ENCODE measurements around the gene UBD. TPM values are rescaled to one million over a fixed set of nuclear protein-coding genes. Genes with fewer than 3 reads are reported as not detected.

UBD gene
- total RNA-seq, 2 donors from 2014 or later = not detected

DNA sequence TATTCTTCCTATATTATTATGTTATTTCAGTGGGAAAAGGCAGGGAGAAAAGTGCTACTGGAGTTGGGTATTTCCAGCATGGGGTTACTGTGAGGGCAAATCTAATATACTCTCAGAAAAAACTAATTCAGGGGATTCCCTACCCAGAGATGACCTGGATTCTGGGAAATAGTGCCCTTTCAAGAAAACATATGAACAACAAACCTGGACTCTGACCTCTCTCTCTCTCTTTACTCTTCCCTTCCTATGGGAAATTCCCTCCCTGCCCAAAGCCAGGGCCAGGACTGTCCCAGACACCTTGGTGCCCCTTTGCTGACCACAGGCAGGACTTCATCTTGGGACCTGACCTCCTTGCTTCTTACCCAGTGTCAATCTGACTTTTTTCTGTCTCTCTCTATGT, 1.6 kb upstream of the UBD start:
- DNase-seq (ENCODE audit: low spot score) = no peak
- TF ChIP-seq, protein P1, sequence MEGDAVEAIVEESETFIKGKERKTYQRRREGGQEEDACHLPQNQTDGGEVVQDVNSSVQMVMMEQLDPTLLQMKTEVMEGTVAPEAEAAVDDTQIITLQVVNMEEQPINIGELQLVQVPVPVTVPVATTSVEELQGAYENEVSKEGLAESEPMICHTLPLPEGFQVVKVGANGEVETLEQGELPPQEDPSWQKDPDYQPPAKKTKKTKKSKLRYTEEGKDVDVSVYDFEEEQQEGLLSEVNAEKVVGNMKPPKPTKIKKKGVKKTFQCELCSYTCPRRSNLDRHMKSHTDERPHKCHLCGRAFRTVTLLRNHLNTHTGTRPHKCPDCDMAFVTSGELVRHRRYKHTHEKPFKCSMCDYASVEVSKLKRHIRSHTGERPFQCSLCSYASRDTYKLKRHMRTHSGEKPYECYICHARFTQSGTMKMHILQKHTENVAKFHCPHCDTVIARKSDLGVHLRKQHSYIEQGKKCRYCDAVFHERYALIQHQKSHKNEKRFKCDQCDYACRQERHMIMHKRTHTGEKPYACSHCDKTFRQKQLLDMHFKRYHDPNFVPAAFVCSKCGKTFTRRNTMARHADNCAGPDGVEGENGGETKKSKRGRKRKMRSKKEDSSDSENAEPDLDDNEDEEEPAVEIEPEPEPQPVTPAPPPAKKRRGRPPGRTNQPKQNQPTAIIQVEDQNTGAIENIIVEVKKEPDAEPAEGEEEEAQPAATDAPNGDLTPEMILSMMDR (IDR thresholded peaks at IDR 0.05) = no peak
- Histone ChIP-seq H3K9me3 (no peaks in the 10 kb centered on the region), H3K27ac (no peak overlapping the region), H3K27me3 (no peaks in the 10 kb centered on the region), H3K36me3 (no peaks in the 10 kb centered on the region), H3K4me3 (no peak overlapping the region), H3K4me1 (no peaks in the 10 kb centered on the region)

DNA sequence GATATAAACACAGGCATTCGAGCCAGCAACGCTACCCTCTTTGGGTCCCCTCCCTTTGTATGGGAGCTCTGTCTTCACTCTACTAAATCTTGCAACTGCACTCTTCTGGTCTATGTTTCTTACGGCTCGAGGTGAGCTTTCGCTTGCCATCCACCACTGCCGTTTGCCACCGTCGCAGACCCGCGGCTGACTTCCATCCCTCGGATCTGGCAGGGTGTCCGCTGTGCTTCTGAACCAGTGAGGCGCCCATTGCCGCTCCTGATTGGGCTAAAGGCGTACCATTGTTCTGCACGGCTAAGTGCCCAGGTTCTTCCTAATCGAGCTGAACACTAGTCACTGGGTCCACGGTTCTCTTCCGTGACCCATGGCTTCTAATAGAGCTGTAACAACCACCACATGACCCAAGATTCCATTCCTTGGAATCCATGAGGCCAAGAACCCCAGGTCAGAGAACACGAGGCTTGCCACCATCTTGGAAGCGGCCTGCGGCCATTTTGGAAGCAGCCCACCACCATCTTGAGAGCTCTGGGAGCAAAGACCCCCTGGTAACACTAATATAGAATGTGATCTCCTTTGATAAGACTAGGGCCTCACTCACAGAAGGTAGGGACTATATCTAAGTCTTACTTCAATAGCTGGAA, 973 bp downstream of the UBD start:
- DNase-seq (ENCODE audit: low spot score) = no peak
- Histone ChIP-seq H3K27ac (no peak overlapping the region), H3K9me3 (no peaks in the 10 kb centered on the region), H3K27me3 (peaks cover 3 to 10% of the 10 kb centered on the region in 2 donors), H3K36me3 (no peaks in the 10 kb centered on the region), H3K4me1 (peaks cover 0 to 6% of the 10 kb centered on the region in 2 donors), H3K4me3 (no peak overlapping the region)
- TF ChIP-seq, protein P1 (IDR thresholded peaks at IDR 0.05) = no peak

DNA sequence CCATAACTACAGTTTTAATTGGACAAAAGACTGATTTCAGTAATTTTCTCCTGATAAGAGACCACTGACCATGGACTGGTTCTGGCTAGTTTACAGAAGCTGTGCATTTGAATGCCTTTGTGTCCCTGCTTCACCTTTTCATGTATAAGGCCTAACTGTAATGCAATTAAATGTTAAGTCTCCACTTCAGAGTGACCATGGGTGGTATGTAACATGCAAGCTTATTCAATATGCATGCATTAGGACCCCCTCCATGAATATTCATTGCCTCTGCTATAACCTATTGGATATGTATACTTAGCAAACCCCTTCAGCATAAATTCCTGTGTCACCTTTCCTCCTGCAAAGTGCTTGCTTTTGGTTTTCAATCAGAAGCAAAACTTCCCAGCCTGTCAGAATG, 2.2 kb downstream of the UBD start:
- TF ChIP-seq, protein P1 (IDR thresholded peaks at IDR 0.05) = no peak
- peaks cover 0 to 15% of the 10 kb centered on the region in 2 donors for H3K4me1 ChIP-seq
- no peak for DNase-seq (ENCODE audit: low spot score)
- peaks cover 3 to 10% of the 10 kb centered on the region in 2 donors for H3K27me3 ChIP-seq
- H3K36me3 ChIP-seq = no peaks in the 10 kb centered on the region
- no peak overlapping the region for H3K4me3 ChIP-seq
- no peaks in the 10 kb centered on the region for H3K9me3 ChIP-seq
- H3K27ac ChIP-seq = no peak overlapping the region

DNA sequence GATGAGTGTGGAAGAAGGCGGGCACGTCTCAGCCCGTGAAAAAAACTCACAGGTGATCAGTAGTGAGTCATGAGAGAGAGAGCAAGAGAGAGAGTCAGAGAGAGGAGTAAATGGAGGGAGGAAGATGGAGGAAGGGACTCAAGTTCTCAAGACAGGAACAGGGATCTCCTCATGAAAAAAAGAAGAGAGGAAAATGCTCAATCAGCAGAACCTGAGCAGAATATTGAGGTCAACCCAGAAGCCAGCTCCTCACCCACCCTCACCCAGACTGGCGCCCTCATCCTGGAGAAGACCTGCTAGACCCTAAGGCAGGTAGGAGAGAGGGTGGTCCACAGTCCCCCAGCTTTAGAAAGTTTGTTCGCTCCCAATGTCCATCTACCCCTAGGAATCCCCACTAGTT, 4.8 kb downstream of the UBD start:
- H3K9me3 ChIP-seq = no peaks in the 10 kb centered on the region
- H3K4me3 ChIP-seq = no peak overlapping the region
- TF ChIP-seq, protein P1 (IDR thresholded peaks at IDR 0.05) = no peak
- H3K27ac ChIP-seq = no peak overlapping the region
- peaks cover 0 to 15% of the 10 kb centered on the region in 2 donors for H3K4me1 ChIP-seq
- DNase-seq (ENCODE audit: low spot score) = no peak
- H3K36me3 ChIP-seq = no peaks in the 10 kb centered on the region
- H3K27me3 ChIP-seq = peaks cover 3 to 10% of the 10 kb centered on the region in 2 donors

DNA sequence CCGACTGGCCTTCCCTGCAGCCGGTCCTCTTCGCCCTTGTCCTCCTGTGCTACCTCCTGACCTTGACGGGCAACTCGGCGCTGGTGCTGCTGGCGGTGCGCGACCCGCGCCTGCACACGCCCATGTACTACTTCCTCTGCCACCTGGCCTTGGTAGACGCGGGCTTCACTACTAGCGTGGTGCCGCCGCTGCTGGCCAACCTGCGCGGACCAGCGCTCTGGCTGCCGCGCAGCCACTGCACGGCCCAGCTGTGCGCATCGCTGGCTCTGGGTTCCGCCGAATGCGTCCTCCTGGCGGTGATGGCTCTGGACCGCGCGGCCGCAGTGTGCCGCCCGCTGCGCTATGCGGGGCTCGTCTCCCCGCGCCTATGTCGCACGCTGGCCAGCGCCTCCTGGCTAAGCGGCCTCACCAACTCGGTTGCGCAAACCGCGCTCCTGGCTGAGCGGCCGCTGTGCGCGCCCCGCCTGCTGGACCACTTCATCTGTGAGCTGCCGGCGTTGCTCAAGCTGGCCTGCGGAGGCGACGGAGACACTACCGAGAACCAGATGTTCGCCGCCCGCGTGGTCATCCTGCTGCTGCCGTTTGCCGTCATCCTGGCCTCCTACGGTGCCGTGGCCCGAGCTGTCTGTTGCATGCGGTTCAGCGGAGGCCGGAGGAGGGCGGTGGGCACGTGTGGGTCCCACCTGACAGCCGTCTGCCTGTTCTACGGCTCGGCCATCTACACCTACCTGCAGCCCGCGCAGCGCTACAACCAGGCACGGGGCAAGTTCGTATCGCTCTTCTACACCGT, 6.1 kb downstream of the UBD start:
- H3K27ac ChIP-seq = no peak overlapping the region

More for the DNA sequence above, 6.1 kb downstream of the UBD start:
- Histone ChIP-seq H3K27me3 (peaks cover 3 to 10% of the 10 kb centered on the region in 2 donors), H3K4me1 (peaks cover 0 to 15% of the 10 kb centered on the region in 2 donors), H3K4me3 (peak overlapping the region; percentile 19 to 49), H3K36me3 (no peaks in the 10 kb centered on the region), H3K9me3 (no peaks in the 10 kb centered on the region)
- DNase-seq (ENCODE audit: low spot score) = peak; percentile 67
- TF ChIP-seq, protein P1 (IDR thresholded peaks at IDR 0.05) = peak in 1 of 2 donors; percentile 21

Measured in right atrium auricular region (tissue), 2 donors.